MCF 10A (cell line): ENCODE results near the gene GGA2. TPM values are rescaled to one million over a fixed set of nuclear protein-coding genes. Genes with fewer than 3 reads are reported as not detected.
A peak's percentile ranks its signal among the peaks of the same experiment; 100 is the strongest.

Experiments
- BruUV-seq: library from RNA; stranded (reverse); fragments of 400-500 nt; replicated peaks from 2 replicates; lab custom pipeline; 2021; lab: Mats Ljungman, UMichigan
- CTCF ChIA-PET: fragments of 300-600 bp; sonication (Branson Sonifier 250); formaldehyde crosslinking; extraction: SDS; loops from one replicate; lab custom pipeline; 2021; ENCODE audit warnings: antibody characterized with exemption, inconsistent platforms; lab: Yijun Ruan, JAX
- POLR2A ChIA-PET: fragments of 300-600, 350-650 bp; sonication (Branson Sonifier 250); formaldehyde crosslinking; extraction: SDS; loops from one replicate; lab custom pipeline; 2020; ENCODE audit warnings: antibody characterized with exemption, inconsistent platforms; lab: Yijun Ruan, JAX
- DNase-seq: peaks from one replicate; pipeline ENCODE4 v3.0.0-alpha.2; 2018; ENCODE audit not compliant: unreplicated experiment
- H3K27ac Mint-ChIP-seq: one replicate; pipeline ENCODE4 v1.8.0; 2022; ENCODE audit warnings: mild to moderate bottlenecking, low read depth, mixed read lengths; ENCODE audit not compliant: unreplicated experiment
- H3K27me3 Mint-ChIP-seq: one replicate; pipeline ENCODE4 v1.8.0; 2022; ENCODE audit warnings: mixed read lengths; ENCODE audit not compliant: insufficient read depth, unreplicated experiment
- H3K36me3 Mint-ChIP-seq: one replicate; pipeline ENCODE4 v1.8.0; 2022; ENCODE audit warnings: mild to moderate bottlenecking, moderate library complexity, mixed read lengths; ENCODE audit not compliant: insufficient read depth, unreplicated experiment
- H3K4me1 Mint-ChIP-seq: one replicate; pipeline ENCODE4 v1.8.0; 2022; ENCODE audit warnings: mixed read lengths; ENCODE audit not compliant: insufficient read depth, unreplicated experiment
- H3K4me3 Mint-ChIP-seq: one replicate; pipeline ENCODE4 v1.8.0; 2022; ENCODE audit warnings: mild to moderate bottlenecking, moderate library complexity, mixed read lengths; ENCODE audit not compliant: unreplicated experiment
- H3K9me3 Mint-ChIP-seq: one replicate; pipeline ENCODE4 v1.8.0; 2022; ENCODE audit warnings: mixed read lengths; ENCODE audit not compliant: unreplicated experiment
- intact Hi-C: fragments of 100-400 bp; cut with micrococcal nuclease; formaldehyde crosslinking; loops from 2 replicates; pipeline ENCODE4 v1.14.1; 2022
- total RNA-seq: library from RNA; stranded (reverse); gene quantifications from 2 replicates; pipeline ENCODE4 v1.2.3, GENCODE V29; 2022
- TF ChIP-seq, protein P1 (sequence below): fragments of 200-600 bp; IDR thresholded peaks from one replicate; pipeline ENCODE4 v1.8.0; 2022; ENCODE audit warnings: antibody characterized with exemption, mild to moderate bottlenecking; ENCODE audit not compliant: unreplicated experiment

Gene GGA2
- total RNA-seq, 1 experiment from 2014 or later = 22.2 TPM

DNA sequence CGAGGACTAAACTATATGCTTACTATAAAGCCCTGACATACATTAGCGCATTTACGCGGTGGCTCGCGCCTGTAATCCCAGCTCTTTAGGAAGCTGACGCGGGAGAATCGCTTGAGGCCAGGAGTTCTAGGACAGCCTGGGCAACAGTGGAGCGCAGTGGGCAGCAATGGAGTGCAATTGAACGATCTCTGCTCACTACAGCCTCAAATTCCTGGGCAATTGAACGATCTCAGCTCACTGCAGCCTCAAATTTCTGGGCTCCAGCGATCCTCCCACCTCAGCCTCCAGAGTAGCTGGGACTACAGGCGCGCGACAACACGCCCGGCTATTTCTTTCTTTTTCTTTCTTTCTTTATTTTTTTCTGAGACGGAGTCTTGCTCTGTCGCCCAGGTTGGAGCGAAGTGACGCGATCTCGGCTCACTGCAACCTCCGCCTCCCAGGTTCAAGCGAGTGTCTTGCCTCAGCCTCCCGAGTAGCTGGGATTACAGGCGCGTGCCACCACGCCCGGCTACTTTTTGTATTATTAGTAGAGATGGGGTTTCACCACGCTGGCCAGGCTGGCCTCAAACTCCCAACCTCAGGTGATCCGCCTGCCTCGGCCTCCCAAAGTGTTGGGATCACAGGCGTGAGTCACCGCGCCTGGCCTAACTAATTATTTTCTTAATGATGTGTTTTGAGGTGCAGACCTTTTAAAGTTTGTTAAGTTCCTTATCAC lies 56.8 kb downstream of the GGA2 start:
- TF ChIP-seq, protein P1, sequence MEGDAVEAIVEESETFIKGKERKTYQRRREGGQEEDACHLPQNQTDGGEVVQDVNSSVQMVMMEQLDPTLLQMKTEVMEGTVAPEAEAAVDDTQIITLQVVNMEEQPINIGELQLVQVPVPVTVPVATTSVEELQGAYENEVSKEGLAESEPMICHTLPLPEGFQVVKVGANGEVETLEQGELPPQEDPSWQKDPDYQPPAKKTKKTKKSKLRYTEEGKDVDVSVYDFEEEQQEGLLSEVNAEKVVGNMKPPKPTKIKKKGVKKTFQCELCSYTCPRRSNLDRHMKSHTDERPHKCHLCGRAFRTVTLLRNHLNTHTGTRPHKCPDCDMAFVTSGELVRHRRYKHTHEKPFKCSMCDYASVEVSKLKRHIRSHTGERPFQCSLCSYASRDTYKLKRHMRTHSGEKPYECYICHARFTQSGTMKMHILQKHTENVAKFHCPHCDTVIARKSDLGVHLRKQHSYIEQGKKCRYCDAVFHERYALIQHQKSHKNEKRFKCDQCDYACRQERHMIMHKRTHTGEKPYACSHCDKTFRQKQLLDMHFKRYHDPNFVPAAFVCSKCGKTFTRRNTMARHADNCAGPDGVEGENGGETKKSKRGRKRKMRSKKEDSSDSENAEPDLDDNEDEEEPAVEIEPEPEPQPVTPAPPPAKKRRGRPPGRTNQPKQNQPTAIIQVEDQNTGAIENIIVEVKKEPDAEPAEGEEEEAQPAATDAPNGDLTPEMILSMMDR = no peak
- H3K4me1 Mint-ChIP-seq = peaks cover 12% of the 10 kb centered on the region
- intact Hi-C loops = loop anchor here (2.0 kb wide), 2 partner anchors 51 to 103 kb away; partner anchors contain the start of genes EARS2 and UBFD1
- no peaks in the 10 kb centered on the region for H3K9me3 Mint-ChIP-seq
- ChIA-PET POLR2A (interaction anchor here (0.7 to 2.6 kb wide), 11 partner anchors 8 to 173 kb away, joined by 3 to 8 read pairs (median 5); partner anchors contain the start of gene GGA2), CTCF (interaction anchor here (0.5 to 4.3 kb wide), 7 partner anchors 10 to 255 kb away, joined by 3 to 36 read pairs (median 3); no protein-coding TSS in a partner anchor)
- H3K4me3 Mint-ChIP-seq = peak overlapping the region; percentile 90
- H3K27ac Mint-ChIP-seq = peak overlapping the region; percentile 89
- no peak for DNase-seq
- BruUV-seq = no TSS peak
- H3K27me3 Mint-ChIP-seq = no peaks in the 10 kb centered on the region
- peaks cover 4% of the 10 kb centered on the region for H3K36me3 Mint-ChIP-seq

DNA sequence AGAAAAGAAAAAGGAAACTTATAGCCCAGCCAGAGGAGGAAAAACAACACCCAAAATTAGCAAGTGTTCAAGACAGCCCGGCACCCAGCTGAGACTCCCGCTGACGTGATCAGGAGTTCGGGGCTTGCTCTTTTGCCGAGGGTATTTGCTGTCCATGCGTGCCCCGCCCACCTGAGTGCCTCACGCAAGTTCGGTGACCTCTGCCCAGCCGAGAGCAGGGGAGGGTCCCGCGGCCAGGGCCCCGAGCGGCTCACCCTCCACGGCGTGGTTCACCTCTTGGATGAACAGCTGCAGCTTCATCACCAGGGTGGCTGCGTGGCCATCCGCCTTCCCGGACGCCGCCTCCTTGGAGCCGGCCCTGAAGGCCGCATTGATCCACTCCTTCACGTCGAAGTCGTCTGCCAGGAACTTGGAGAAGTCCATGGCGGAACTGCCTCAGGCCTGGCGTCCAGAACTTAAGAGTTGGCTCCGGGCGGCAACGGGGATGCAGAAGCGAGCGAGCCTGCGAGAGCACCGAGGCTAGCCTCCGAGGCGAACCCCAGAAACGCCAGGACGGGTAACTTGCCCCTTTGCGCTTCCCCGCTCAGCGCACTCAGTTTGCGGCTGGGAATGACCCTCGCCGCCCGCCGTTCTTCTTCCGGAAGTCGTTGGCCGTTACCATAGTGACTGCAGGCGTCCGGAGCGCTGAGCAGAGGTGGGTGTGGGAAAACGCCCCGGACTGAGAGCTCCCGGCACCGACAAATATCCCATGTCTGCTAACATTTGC lies 57.5 kb downstream of the GGA2 start, which contains the start of gene COG7:
Gene COG7 (minus strand): TSS at position 618 of the 766 bp plus-strand sequence. CDS start 195 bp downstream, at position 423.
- ChIA-PET POLR2A (interaction anchor here (0.7 to 2.6 kb wide), 11 partner anchors 9 to 172 kb away, joined by 3 to 8 read pairs (median 5); partner anchors contain the start of gene GGA2), CTCF (interaction anchor here (0.5 to 4.3 kb wide), 9 partner anchors 9 to 276 kb away, joined by 3 to 36 read pairs (median 4); no protein-coding TSS in a partner anchor)
- TF ChIP-seq, protein P1 = no peak
- Mint-ChIP-seq H3K9me3 (no peaks in the 10 kb centered on the region), H3K4me3 (peak within 1 kb of the TSS; percentile 90), H3K27me3 (no peaks in the 10 kb centered on the region), H3K36me3 (peaks cover 8% of the 10 kb centered on the region), H3K27ac (peak within 1 kb of the TSS; percentile 89), H3K4me1 (peaks cover 14% of the 10 kb centered on the region)
- DNase-seq = peak; percentile 82
- TSS peak; percentile 48 for BruUV-seq
- intact Hi-C loops = loop anchor here (2.0 kb wide), 2 partner anchors 52 to 104 kb away; partner anchors contain the start of genes EARS2 and UBFD1

DNA sequence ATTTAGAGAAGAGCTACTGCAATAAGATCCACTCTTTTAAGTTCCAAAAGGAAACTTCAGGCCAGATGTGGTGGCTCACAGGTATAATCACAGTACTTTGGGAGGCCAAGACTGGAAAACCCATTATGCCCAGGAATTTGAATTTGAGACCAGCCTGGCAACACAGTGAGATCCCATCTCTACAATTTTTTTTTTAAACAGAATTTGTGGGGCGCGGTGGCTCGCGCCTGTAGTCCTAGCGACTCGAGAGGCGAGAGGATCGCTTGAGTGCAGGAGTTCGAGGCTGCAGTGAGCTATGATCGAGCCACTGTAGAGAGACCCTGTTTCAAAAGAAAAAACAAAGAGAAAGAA lies 58.1 kb downstream of the GGA2 start:
- ChIA-PET POLR2A (interaction anchor here (1.0 to 2.6 kb wide), 5 partner anchors 28 to 172 kb away, joined by 4 to 8 read pairs (median 5); partner anchors contain the start of gene GGA2), CTCF (interaction anchor here (0.6 to 4.3 kb wide), 5 partner anchors 17 to 307 kb away, joined by 3 to 36 read pairs (median 4); no protein-coding TSS in a partner anchor)
- intact Hi-C loops = loop anchor here (2.0 kb wide), 2 partner anchors 53 to 105 kb away; partner anchors contain the start of genes EARS2 and UBFD1
- peaks cover 8% of the 10 kb centered on the region for H3K36me3 Mint-ChIP-seq
- TF ChIP-seq, protein P1 = no peak
- peak overlapping the region; percentile 89 for H3K27ac Mint-ChIP-seq
- no TSS peak for BruUV-seq
- H3K27me3 Mint-ChIP-seq = no peaks in the 10 kb centered on the region
- no peaks in the 10 kb centered on the region for H3K9me3 Mint-ChIP-seq
- H3K4me3 Mint-ChIP-seq = peak overlapping the region; percentile 90
- DNase-seq = no peak
- peaks cover 14% of the 10 kb centered on the region for H3K4me1 Mint-ChIP-seq
